GM12878 (cell line): ENCODE data around the gene AGER. TPM values are rescaled to one million over a fixed set of nuclear protein-coding genes. Genes with fewer than 3 reads are reported as not detected.

Experiments
- ATF3 ChIP-seq: IDR thresholded peaks from 2 replicates; pipeline ENCODE4 v1.6.1; 2011; ENCODE audit warnings: low read depth, mild to moderate bottlenecking, low read length, moderate library complexity, borderline replicate concordance; ENCODE audit errors: extremely low read depth
- CEBPZ ChIP-seq: fragments of 150-350 bp; IDR thresholded peaks from 2 replicates; pipeline ENCODE4 v1.6.1; 2016; ENCODE audit warnings: low read depth, low read length
- CTCF ChIP-seq, 3 experiments: IDR thresholded peaks in 2 of 3; conservative IDR thresholded peaks in 1 of 3; 2 replicates each; pipeline ENCODE4 v1.5.1; 2011; ENCODE audit warnings: low read depth in 3 of 3, low read length in 3 of 3, mild to moderate bottlenecking in 3 of 3, control low read depth in 2 of 3, moderate library complexity in 2 of 3, inconsistent platforms in 1 of 3, mixed read lengths in 1 of 3; ENCODE audit not compliant: control insufficient read depth in 2 of 3, insufficient read depth in 1 of 3; ENCODE audit errors: extremely low read depth in 1 of 3
- EGR1 ChIP-seq, 2 experiments: IDR thresholded peaks; 1 replicate in 1 of 2; 2 replicates in 1 of 2; pipeline ENCODE4 v1.6.1; 2011 to 2012; ENCODE audit warnings: low read depth in 2 of 2, low read length in 2 of 2, borderline replicate concordance in 1 of 2, mild to moderate bottlenecking in 1 of 2, moderate library complexity in 1 of 2
- FOXM1 ChIP-seq: IDR thresholded peaks from 2 replicates; pipeline ENCODE4 v1.6.1; 2012; ENCODE audit warnings: low read depth, mild to moderate bottlenecking, inconsistent platforms, low read length, moderate library complexity
- GABPA ChIP-seq: IDR thresholded peaks from 2 replicates; pipeline ENCODE4 v1.6.1; 2014; ENCODE audit warnings: antibody characterized with exemption, low read depth, mild to moderate bottlenecking, inconsistent platforms
- IKZF1 ChIP-seq: fragments of 450-650 bp; conservative IDR thresholded peaks from 2 replicates; pipeline ENCODE4 v1.6.1; 2017; ENCODE audit warnings: antibody characterized with exemption, mild to moderate bottlenecking
- MXI1 ChIP-seq: fragments of 150-350 bp; IDR thresholded peaks from 2 replicates; pipeline ENCODE4 v1.6.1; 2011; ENCODE audit warnings: low read depth, mild to moderate bottlenecking, inconsistent platforms, low read length, improper control_type of control experiment
- PAX5 ChIP-seq: IDR thresholded peaks from 2 replicates; pipeline ENCODE4 v1.6.1; 2011; ENCODE audit warnings: low read depth, low read length, borderline replicate concordance
- RAD21 ChIP-seq: IDR thresholded peaks from 2 replicates; pipeline ENCODE4 v1.6.1; 2011; ENCODE audit warnings: mild to moderate bottlenecking, low read depth, low read length, moderate library complexity; ENCODE audit not compliant: insufficient read depth
- RAD51 ChIP-seq: fragments of 450-650 bp; IDR thresholded peaks from 2 replicates; pipeline ENCODE4 v1.6.1; 2016; ENCODE audit warnings: moderate library complexity, mild to moderate bottlenecking, inconsistent platforms
- YBX1 ChIP-seq: fragments of 450-650 bp; IDR thresholded peaks from 2 replicates; pipeline ENCODE4 v1.6.1; 2016; ENCODE audit warnings: antibody characterized with exemption
- ZBTB33 ChIP-seq: fragments of 450-650 bp; IDR thresholded peaks from 2 replicates; pipeline ENCODE4 v1.6.1; 2017; ENCODE audit warnings: mild to moderate bottlenecking
- polyA plus RNA-seq, 11 experiments: library from polyadenylated mRNA; depleted of rRNA in 4 of 11; unstranded in 6 of 11; stranded (reverse) in 5 of 11; fragments of >200 nt; fragmentation: Nextera tagmentation in 4 of 11; fragmentation: Illumina TruSeq in 1 of 11; extraction: Ambion mirVana in 4 of 11; extraction: Trizol in 1 of 11; gene quantifications; 1 replicate in 1 of 11; 2 replicates in 10 of 11; pipeline versions ENCODE4 v1.2.1 to v1.2.3, GENCODE V29; 2011 to 2016; ENCODE audit warnings: inconsistent platforms in 2 of 11, missing spikeins in 2 of 11, low read depth in 1 of 11
- total RNA-seq, 4 experiments: library from RNA; depleted of rRNA in 3 of 4; stranded (reverse); fragments of >200 nt in 3 of 4; fragmentation: Illumina TruSeq in 1 of 4; extraction: Trizol in 1 of 4; gene quantifications; 2 replicates each; pipeline versions ENCODE4 v1.2.1 to v1.2.3, GENCODE V29; 2013 to 2021

Gene AGER
- total and polyA plus RNA-seq, 10 of the 15 experiments (the other 5 are each of a cell fraction or from before 2014, with no cell fraction given), result 1.1 to 18.2 (median 3.9) TPM

- TF ChIP-seq EGR1 (IDR thresholded peaks at IDR 0.05; ENCODE audit: borderline replicate concordance in 1 of 2, low read depth in 2 of 2, low read length in 2 of 2) (peak in 1 of 2 experiments; percentile 70; a peak in 1 of 3 replicates), RAD21 (no peak), CTCF (IDR thresholded peaks at IDR 0.05 in 2 of 3, conservative IDR thresholded peaks at IDR 0.05 in 1 of 3; ENCODE audit: control insufficient read depth in 2 of 3, extremely low read depth in 1 of 3, insufficient read depth in 1 of 3, low read depth in 3 of 3, low read length in 3 of 3) (no peak), PAX5 (peak; percentile 71; the same call in 1 of the 2 replicates), IKZF1 (peak; percentile 95), RAD51 (no peak), ATF3 (no peak), ZBTB33 (no peak), MXI1 (peak; percentile 81), GABPA (no peak), YBX1 (no peak), CEBPZ (no peak), FOXM1 (no peak)
These were observed 12.0 kb upstream of the AGER start (continued) for GRCh38 chr6:32195902-32196681.
